Neuronal stem cell (in vitro differentiated cells): ENCODE measurements around the gene RPS3.

Source experiments
- DNase-seq: peaks from one replicate; pipeline ENCODE4 v3.0.0-alpha.2; 2013; ENCODE audit warnings: low spot score
- H2AFZ ChIP-seq: one replicate; pipeline ENCODE4 v1.6.1; 2013; ENCODE audit warnings: mild to moderate bottlenecking, low read length, inconsistent platforms
- H2AK5ac ChIP-seq: 2 replicates; pipeline ENCODE4 v1.6.1; 2013; ENCODE audit warnings: low read depth, mild to moderate bottlenecking, inconsistent platforms, low read length, moderate library complexity, mixed read lengths
- H2BK120ac ChIP-seq: 2 replicates; pipeline ENCODE4 v1.6.1; 2013; ENCODE audit warnings: low read depth, mild to moderate bottlenecking, inconsistent platforms, low read length, moderate library complexity, mixed read lengths
- H2BK12ac ChIP-seq: one replicate; pipeline ENCODE4 v1.6.1; 2013; ENCODE audit warnings: low read length, inconsistent platforms
- H2BK15ac ChIP-seq: 2 replicates; pipeline ENCODE4 v1.6.1; 2013; ENCODE audit warnings: mild to moderate bottlenecking, low read length, inconsistent platforms, mixed read lengths
- H2BK5ac ChIP-seq: one replicate; pipeline ENCODE4 v1.6.1; 2013; ENCODE audit warnings: inconsistent platforms, mild to moderate bottlenecking, low read length, moderate library complexity
- H3K14ac ChIP-seq: one replicate; pipeline ENCODE4 v1.6.1; 2013; ENCODE audit warnings: low read length, inconsistent platforms
- H3K18ac ChIP-seq: 2 replicates; pipeline ENCODE4 v1.6.1; 2013; ENCODE audit warnings: low read length, inconsistent platforms
- H3K23ac ChIP-seq: 2 replicates; pipeline ENCODE4 v1.6.1; 2013; ENCODE audit warnings: low read depth, mild to moderate bottlenecking, mixed read lengths, low read length, inconsistent platforms; ENCODE audit not compliant: poor library complexity
- H3K27ac ChIP-seq: replicated peaks from 3 replicates; pipeline ENCODE4 v1.5.1; 2013; ENCODE audit warnings: low read length, inconsistent platforms
- H3K27me3 ChIP-seq, 3 experiments: 2 replicates each; pipeline ENCODE4 v1.6.1; 2013; ENCODE audit warnings: low read length in 3 of 3, mild to moderate bottlenecking in 2 of 3, inconsistent platforms in 1 of 3, low read depth in 1 of 3, mixed read lengths in 1 of 3, moderate library complexity in 1 of 3; ENCODE audit not compliant: control insufficient read depth in 3 of 3, insufficient read depth in 3 of 3
- H3K36me3 ChIP-seq, 2 donors: replicated peaks in 1 of 2; 2 replicates each; pipeline ENCODE4 v1.6.1; 2013; ENCODE audit warnings: low read length in 2 of 2; ENCODE audit not compliant: control insufficient read depth in 2 of 2, insufficient read depth in 2 of 2
- H3K4ac ChIP-seq: 2 replicates; pipeline ENCODE4 v1.6.1; 2013; ENCODE audit warnings: inconsistent platforms, mild to moderate bottlenecking, low read length, moderate library complexity
- H3K4me1 ChIP-seq, 2 donors: 1 replicate in 1 of 2; 2 replicates in 1 of 2; pipeline ENCODE4 v1.6.1; 2013; ENCODE audit warnings: low read length in 2 of 2, low read depth in 1 of 2; ENCODE audit not compliant: control insufficient read depth in 2 of 2, insufficient read depth in 1 of 2
- H3K4me2 ChIP-seq: one replicate; pipeline ENCODE4 v1.6.1; 2013; ENCODE audit warnings: mild to moderate bottlenecking, low read length, inconsistent platforms; ENCODE audit not compliant: insufficient read depth, poor library complexity, severe bottlenecking
- H3K4me3 ChIP-seq, 2 donors: 2 replicates each; pipeline ENCODE4 v1.5.1; 2013; ENCODE audit warnings: low read length in 2 of 2, mild to moderate bottlenecking in 2 of 2, inconsistent platforms in 1 of 2, moderate library complexity in 1 of 2
- H3K79me1 ChIP-seq: one replicate; pipeline ENCODE4 v1.6.1; 2013; ENCODE audit warnings: low read depth, mild to moderate bottlenecking, inconsistent platforms, low read length, moderate library complexity
- H3K9ac ChIP-seq: one replicate; pipeline ENCODE4 v1.6.1; 2013; ENCODE audit warnings: mild to moderate bottlenecking, low read depth, low read length, inconsistent platforms; ENCODE audit not compliant: poor library complexity
- H3K9me3 ChIP-seq, 2 donors: replicated peaks in 1 of 2; 2 replicates each; pipeline versions ENCODE3 to v1.6.1; 2013; ENCODE audit warnings: low read length in 2 of 2, mild to moderate bottlenecking in 2 of 2, inconsistent platforms in 1 of 2, low read depth in 1 of 2, mixed read lengths in 1 of 2, moderate library complexity in 1 of 2; ENCODE audit not compliant: control insufficient read depth in 2 of 2, insufficient read depth in 1 of 2
- H4K8ac ChIP-seq: one replicate; pipeline ENCODE4 v1.6.1; 2013; ENCODE audit warnings: low read depth, mild to moderate bottlenecking, inconsistent platforms, low read length, moderate library complexity
- H4K91ac ChIP-seq: one replicate; pipeline ENCODE4 v1.6.1; 2013; ENCODE audit warnings: low read length, low read depth, mild to moderate bottlenecking, inconsistent platforms; ENCODE audit not compliant: poor library complexity
- WGBS, 2 donors: extraction: QIAGEN DNeasy Blood & Tissue Kit; methylation state at CpG; one replicate each; pipeline ENCODE4 v1.1.7; 2013; ENCODE audit warnings: missing lambda C conversion rate in 2 of 2, mixed read lengths in 1 of 2; ENCODE audit not compliant: insufficient read length in 2 of 2, insufficient replicate concordance in 1 of 2; ENCODE audit errors: extremely low coverage in 2 of 2; 5-methylcytosine and 5-hydroxymethylcytosine counted together

The RPS3 gene

DNA sequence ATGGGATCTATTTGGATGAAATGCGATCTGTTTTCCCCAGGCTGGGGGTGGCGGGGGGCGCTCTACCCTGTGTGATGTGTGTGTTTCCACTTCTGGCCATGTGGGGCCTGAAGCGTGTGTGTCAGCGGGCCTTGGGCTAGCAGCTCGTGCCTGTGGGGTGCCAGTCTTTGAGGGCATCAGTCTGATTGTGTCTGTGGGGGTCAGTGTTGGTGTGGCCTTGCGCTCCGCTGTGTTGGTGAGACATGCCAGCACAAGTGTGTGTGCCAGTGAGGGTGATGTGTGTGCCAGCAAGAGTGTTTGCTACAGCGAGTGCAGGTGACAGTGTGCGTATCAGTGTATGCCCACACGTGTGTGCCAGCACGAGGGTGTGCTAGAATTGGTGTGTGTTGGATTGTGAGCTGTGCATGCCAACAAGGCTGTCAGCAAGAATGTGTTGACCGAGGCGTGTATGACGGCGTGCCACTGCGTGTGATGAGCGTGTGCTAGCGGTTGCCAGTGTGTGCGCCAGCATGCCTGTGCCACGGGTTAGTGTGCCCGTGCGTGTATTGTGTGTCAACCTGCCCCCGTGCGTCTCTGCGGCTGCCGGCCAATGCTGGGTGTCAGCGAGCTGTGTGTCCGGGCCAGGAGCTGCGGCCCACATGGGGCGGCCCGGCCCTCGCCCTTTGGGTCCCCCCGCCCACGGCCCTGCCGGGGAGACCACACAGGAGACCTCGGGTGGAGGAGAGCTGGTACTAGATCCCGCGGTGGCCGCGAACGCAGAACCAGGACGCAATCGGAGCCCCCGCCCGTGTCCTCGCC lies 48.4 kb upstream of the RPS3 start:
- Histone ChIP-seq H3K27ac (no peak overlapping the region), H3K9ac (peak overlapping the region; percentile 85), H3K9me3 (no peaks in the 10 kb centered on the region), H2BK120ac (no peak overlapping the region), H3K36me3 (no peaks in the 10 kb centered on the region), H2BK12ac (peak overlapping the region; percentile 64), H3K4me3 (peak overlapping the region; percentile 54 to 83), H2BK5ac (peak overlapping the region; percentile 1), H3K4me2 (peak overlapping the region; percentile 100), H3K27me3 (peaks cover 0 to 16% (median 0%) of the 10 kb centered on the region in 3 experiments), H3K4me1 (peaks cover 29 to 40% of the 10 kb centered on the region in 2 donors), H4K91ac (peak overlapping the region; percentile 73), H2AK5ac (peak overlapping the region; percentile 82), H4K8ac (no peak overlapping the region), H3K23ac (peak overlapping the region; percentile 76), H3K18ac (peak overlapping the region; percentile 100), H3K14ac (peak overlapping the region; percentile 58), H3K79me1 (no peaks in the 10 kb centered on the region), H3K4ac (peak overlapping the region; percentile 27), H2BK15ac (peak overlapping the region; percentile 8), H2AFZ (peak overlapping the region; percentile 96)
- no peak for DNase-seq
- no CpG with 5 or more reads among the region's 47 CpGs for WGBS, 2 donors

DNA sequence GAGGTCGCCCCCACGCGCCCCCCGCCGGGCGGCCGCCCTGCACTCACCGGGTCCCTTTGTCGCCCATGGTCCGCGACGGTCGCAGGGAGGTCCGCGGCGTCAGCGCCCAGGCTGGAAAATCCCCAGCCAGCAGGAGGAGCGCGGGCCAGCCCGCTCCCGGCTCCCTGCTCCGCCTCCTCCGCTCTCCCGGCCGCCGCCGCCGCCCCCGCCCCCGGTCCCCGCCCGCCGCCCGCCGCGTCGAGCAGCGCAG lies 47.9 kb upstream of the RPS3 start, which contains the start of gene ARRB1:
ARRB1 (minus strand) TSS at position 121 of the 250 bp plus-strand sequence; CDS start at position 67, 54 bp downstream.
- Histone ChIP-seq H3K4me2 (peak within 1 kb of the TSS; percentile 100), H2AFZ (peak within 1 kb of the TSS; percentile 96), H2BK15ac (peak within 1 kb of the TSS; percentile 34), H3K14ac (peak within 1 kb of the TSS; percentile 85), H3K4me3 (peak within 1 kb of the TSS; percentile 54 to 87), H3K4ac (peak within 1 kb of the TSS; percentile 27), H3K9ac (peak within 1 kb of the TSS; percentile 89), H2AK5ac (peak within 1 kb of the TSS; percentile 82), H3K9me3 (no peaks in the 10 kb centered on the region), H3K36me3 (no peaks in the 10 kb centered on the region), H3K27ac (no peak within 1 kb of the TSS), H3K4me1 (peaks cover 31 to 40% of the 10 kb centered on the region in 2 donors), H3K23ac (peak within 1 kb of the TSS; percentile 76), H2BK120ac (no peak within 1 kb of the TSS), H3K27me3 (peaks cover 0 to 16% (median 0%) of the 10 kb centered on the region in 3 experiments), H3K18ac (peak within 1 kb of the TSS; percentile 100), H4K91ac (peak within 1 kb of the TSS; percentile 73), H2BK12ac (peak within 1 kb of the TSS; percentile 64), H3K79me1 (no peaks in the 10 kb centered on the region), H4K8ac (peak within 1 kb of the TSS; percentile 43), H2BK5ac (peak within 1 kb of the TSS; percentile 1)
- DNase-seq = peak; percentile 48
- no CpG with 5 or more reads among the region's 38 CpGs for whole genome bisulfite sequencing, 2 donors

DNA sequence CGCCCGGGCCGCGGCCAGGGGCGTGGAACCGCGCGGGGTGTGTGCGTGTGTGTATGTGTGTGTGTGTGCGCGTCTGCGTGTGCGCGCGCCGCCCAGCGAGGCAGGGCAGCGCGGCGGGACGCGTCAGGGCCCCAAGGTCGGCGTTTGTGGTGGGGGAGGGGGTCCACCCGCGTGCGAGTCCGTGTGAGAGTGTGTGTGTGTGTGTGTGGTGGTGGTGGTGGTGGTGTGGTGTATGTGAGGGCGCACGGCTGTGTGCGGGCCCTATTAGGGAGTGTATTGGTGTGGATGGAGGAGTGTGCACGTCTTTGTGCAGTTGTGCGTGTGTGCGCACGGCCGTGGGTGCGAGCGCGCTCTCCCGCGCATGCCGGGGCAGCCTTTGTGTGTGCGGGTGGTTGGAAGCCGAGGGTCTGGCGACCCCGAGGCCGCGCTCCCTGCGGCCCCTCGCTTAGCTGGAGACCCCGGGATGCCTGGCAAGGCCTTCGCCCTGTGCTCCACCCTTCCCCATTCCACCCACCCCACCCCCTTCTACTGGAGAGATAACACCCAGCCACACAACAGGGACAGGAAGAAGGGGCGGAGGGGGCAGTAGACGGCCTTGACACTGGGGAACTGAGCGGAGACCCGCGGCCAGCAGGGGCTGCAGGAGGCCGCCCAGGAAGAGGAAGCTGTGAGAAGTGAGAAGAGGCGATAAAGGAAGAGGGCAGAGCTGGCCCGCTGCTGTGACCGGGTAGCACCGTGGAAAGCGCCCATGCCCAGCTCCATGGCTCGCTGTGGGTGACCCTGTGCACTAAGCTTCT lies 47.3 kb upstream of the RPS3 start:
- H3K4ac ChIP-seq = peak overlapping the region; percentile 1
- H3K27me3 ChIP-seq = peaks cover 0 to 16% (median 0%) of the 10 kb centered on the region in 3 experiments
- H3K9ac ChIP-seq = peak overlapping the region; percentile 89
- H4K8ac ChIP-seq = peak overlapping the region; percentile 43
- H3K14ac ChIP-seq = peak overlapping the region; percentile 85
- no peak for DNase-seq
- no peak overlapping the region for H3K27ac ChIP-seq
- WGBS, 2 donors = no CpG with 5 or more reads among the region's 64 CpGs
- peak overlapping the region; percentile 96 for H2AFZ ChIP-seq
- peak overlapping the region; percentile 97 for H3K18ac ChIP-seq
- H4K91ac ChIP-seq = no peak overlapping the region
- H2BK120ac ChIP-seq = no peak overlapping the region
- H3K23ac ChIP-seq = peak overlapping the region; percentile 76
- no peak overlapping the region for H2BK5ac ChIP-seq
- peak overlapping the region; percentile 100 for H3K4me2 ChIP-seq
- H3K4me1 ChIP-seq = peaks cover 33 to 40% of the 10 kb centered on the region in 2 donors
- H2BK15ac ChIP-seq = peak overlapping the region; percentile 8
- H3K4me3 ChIP-seq = peak overlapping the region; percentile 54 to 87
- H2AK5ac ChIP-seq = peak overlapping the region; percentile 48
- H3K79me1 ChIP-seq = no peaks in the 10 kb centered on the region
- no peaks in the 10 kb centered on the region for H3K36me3 ChIP-seq
- H2BK12ac ChIP-seq = no peak overlapping the region
- H3K9me3 ChIP-seq = no peaks in the 10 kb centered on the region
